Measurements from ENCODE around the gene HABP2. TPM values are rescaled to one million over a fixed set of nuclear protein-coding genes. Genes with fewer than 3 reads are reported as not detected.

HABP2 gene
- total RNA-seq, 2 experiments from 2014 or later, result not detected

- Mint-ChIP-seq H3K4me1 (peaks cover 6% of the 10 kb centered on the region), H3K4me3 (no peak overlapping the region), H3K36me3 (no peaks in the 10 kb centered on the region), H3K27ac (no peak overlapping the region), H3K9me3 (no peaks in the 10 kb centered on the region), H3K27me3 (peaks cover 35% of the 10 kb centered on the region)
- DNase-seq, result no peak
Observed at GRCh38 chr10:113561214-113561613, 8.4 kb downstream of the HABP2 start.

DNA sequence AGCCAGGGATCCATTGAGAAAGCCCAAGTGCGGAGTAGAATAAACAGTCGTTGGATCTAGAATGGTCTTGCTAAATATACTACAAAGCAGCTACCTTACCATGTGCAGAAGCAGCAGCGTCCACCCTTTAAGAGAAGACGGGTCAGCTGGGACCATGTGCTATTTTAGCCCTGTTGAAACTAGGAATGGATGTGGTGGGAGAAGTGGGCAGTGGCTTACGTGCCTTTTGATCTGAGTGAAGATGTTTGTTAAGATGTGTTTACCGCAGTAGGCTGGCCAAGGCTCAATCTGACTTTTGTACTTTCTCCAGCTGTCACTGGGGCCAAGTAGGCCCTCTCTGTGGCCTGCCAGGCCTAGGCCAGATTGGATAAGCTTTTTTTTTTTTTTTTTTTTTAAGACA, 9.2 kb downstream of the HABP2 start:
- Mint-ChIP-seq H3K27me3 (peaks cover 31% of the 10 kb centered on the region), H3K4me1 (peaks cover 6% of the 10 kb centered on the region), H3K4me3 (no peak overlapping the region), H3K9me3 (no peaks in the 10 kb centered on the region), H3K36me3 (no peaks in the 10 kb centered on the region), H3K27ac (no peak overlapping the region)
- DNase-seq, result no peak

GRCh38 chr10:113562704-113563103, 9.9 kb downstream of the HABP2 start:
- Mint-ChIP-seq H3K36me3 (no peaks in the 10 kb centered on the region), H3K9me3 (no peaks in the 10 kb centered on the region), H3K27me3 (peaks cover 24% of the 10 kb centered on the region), H3K4me1 (peaks cover 3% of the 10 kb centered on the region), H3K27ac (no peak overlapping the region), H3K4me3 (no peak overlapping the region)
- no peak for DNase-seq

DNA sequence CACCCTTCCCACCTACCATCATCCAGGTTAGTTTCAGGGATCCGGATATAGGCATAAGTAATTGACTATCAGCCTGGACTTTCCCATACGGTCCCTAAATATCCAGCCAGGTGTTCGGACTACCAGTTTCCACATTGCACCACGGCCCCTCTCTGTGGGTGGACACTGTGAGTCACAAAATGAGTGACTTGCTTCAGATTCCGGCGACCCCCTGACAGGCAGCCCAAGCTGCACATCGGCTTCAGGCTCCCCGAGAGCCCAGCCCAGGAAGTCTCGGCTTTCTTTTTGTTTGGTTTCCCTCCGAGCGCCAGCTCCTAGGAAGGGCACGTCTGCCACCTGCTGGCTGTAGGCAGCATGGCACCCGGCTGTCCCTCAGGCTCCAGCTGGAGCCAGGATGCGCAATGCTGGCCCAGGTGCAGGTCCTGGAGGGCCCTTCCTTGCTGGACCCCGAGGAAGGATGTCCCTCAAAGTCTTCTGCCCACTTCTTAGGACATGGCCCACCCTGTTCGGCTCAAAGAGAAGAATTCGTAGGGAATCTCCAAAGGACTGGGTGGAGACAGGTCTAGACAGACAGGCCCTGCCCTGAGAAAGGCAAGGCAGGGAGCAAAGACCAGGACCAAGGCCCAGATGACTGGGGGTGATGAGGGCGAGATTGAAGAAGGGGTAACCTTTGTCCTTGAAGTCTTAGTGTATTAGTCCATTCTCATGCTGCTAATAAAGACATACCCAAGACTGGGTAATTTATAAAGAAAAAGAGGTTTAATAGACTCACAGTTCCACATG, 10.6 kb downstream of the HABP2 start:
- Mint-ChIP-seq H3K27me3 (peaks cover 17% of the 10 kb centered on the region), H3K4me3 (peak overlapping the region; percentile 63), H3K27ac (no peak overlapping the region), H3K36me3 (no peaks in the 10 kb centered on the region), H3K9me3 (no peaks in the 10 kb centered on the region), H3K4me1 (peaks cover 2% of the 10 kb centered on the region)
- DNase-seq, result peak; percentile 69

DNA sequence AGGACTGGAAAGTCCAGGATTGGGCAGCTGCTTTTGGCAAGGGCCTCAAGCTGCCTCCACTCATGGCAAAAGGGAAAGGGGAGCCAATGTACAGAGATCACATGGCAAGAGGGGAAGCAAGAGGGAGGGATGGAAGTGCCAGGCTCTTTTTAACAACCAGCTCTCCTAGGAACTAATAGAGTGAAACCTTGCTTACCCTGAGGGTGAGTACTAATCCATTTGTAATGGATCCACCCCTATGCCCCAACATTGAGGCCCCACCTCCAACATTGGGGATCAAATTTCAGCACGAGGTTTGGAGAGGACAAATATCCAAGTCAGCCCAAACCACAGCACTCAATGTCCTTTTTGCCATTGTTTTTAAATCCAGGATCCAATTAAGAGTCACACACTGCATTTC, 12.5 kb downstream of the HABP2 start:
- Mint-ChIP-seq H3K27me3 (peaks cover 4% of the 10 kb centered on the region), H3K27ac (no peak overlapping the region), H3K36me3 (no peaks in the 10 kb centered on the region), H3K9me3 (no peaks in the 10 kb centered on the region), H3K4me1 (peaks cover 2% of the 10 kb centered on the region), H3K4me3 (no peak overlapping the region)
- DNase-seq, result no peak

DNA sequence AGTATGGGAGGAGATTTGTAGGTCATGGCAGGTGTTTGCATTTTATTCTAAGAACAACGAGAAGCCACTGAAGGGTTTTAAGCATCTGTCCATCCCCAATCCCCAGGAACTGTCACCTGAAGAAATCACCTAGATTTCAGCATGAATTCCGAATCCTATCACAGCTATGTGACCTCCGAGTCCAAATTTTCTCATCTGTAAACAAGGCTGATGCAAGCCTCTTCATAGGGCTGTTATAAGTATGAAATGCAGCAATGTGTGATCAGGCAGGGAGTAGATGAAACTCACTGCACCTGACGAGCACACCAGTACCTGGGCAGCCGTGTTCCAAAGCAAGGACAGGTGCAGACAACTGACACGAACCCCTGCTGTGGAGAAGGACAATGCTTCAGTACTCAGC, 14.0 kb downstream of the HABP2 start:
- Mint-ChIP-seq H3K36me3 (no peaks in the 10 kb centered on the region), H3K4me1 (peaks cover 2% of the 10 kb centered on the region), H3K27me3 (no peaks in the 10 kb centered on the region), H3K4me3 (no peak overlapping the region), H3K9me3 (no peaks in the 10 kb centered on the region), H3K27ac (no peak overlapping the region)
- no peak for DNase-seq

GRCh38 chr10:113569576-113569975, 16.7 kb downstream of the HABP2 start:
- DNase-seq, result no peak
- Mint-ChIP-seq H3K36me3 (no peaks in the 10 kb centered on the region), H3K9me3 (no peaks in the 10 kb centered on the region), H3K27me3 (peaks cover 3% of the 10 kb centered on the region), H3K4me1 (no peaks in the 10 kb centered on the region), H3K27ac (no peak overlapping the region), H3K4me3 (no peak overlapping the region)

DNA sequence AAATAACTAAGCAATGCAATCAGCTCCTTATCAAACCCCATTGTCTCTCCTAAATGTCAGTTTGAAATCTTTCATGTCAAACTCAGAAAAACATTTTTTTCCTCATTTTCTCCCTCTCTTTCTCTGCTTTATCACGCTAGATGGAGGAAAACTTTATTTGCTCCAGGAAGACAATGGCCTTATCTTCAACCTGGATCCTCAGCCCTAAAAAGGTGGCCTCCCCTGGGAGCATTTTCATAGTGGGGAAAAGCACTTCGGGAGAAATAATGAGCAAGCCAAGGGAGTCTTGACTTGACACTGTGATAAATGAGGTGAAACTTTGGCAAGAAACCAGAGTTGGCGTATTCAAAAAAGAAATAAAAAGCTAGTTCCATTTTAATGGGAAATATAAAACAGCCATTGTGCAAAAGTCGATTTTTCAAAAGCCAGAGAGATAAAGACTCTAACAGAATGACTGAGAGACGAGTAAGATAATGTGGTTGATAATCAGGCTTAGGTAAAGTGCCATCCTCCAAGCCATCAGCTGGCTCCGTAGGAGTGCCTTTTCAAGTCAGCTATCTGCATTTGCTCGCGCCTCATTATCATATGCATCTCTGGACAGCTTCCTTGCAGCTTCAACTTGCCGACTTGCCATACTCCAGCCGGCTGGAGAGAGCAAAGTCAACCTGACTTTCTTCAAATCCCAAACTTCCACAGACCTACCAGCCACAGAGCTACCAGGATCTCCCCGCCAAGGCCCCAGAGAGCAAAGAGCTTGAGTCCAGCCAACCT, 19.9 kb downstream of the HABP2 start:
- H3K27ac Mint-ChIP-seq, result no peak overlapping the region
- no peaks in the 10 kb centered on the region for H3K9me3 Mint-ChIP-seq
- H3K27me3 Mint-ChIP-seq, result peaks cover 3% of the 10 kb centered on the region
- no peaks in the 10 kb centered on the region for H3K36me3 Mint-ChIP-seq
- DNase-seq, result no peak
- no peaks in the 10 kb centered on the region for H3K4me1 Mint-ChIP-seq
- H3K4me3 Mint-ChIP-seq, result no peak overlapping the region

DNA sequence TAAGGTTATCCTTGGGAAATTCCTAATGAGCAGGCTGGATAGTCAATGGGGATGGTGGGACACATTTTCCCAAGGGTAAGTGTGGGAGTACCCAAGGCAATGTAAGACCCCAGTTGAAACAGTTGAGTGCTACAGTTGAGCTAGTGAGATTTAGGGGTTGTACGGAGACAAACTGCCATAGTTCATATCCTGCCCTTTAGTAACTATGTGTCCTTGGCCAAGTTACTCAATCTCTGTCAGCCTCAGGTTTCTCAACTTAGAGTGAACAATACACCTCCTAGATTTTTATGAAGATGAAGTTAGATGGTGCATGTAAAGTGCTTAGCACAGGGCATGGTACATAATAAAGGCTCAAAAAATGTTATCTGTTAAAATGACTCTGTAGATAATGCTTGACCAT, 20.5 kb downstream of the HABP2 start:
- Mint-ChIP-seq H3K36me3 (no peaks in the 10 kb centered on the region), H3K4me3 (no peak overlapping the region), H3K4me1 (no peaks in the 10 kb centered on the region), H3K9me3 (no peaks in the 10 kb centered on the region), H3K27me3 (peaks cover 3% of the 10 kb centered on the region), H3K27ac (no peak overlapping the region)
- no peak for DNase-seq

- Mint-ChIP-seq H3K9me3 (no peaks in the 10 kb centered on the region), H3K27me3 (peaks cover 12% of the 10 kb centered on the region), H3K4me3 (no peak overlapping the region), H3K36me3 (no peaks in the 10 kb centered on the region), H3K27ac (no peak overlapping the region), H3K4me1 (no peaks in the 10 kb centered on the region)
- no peak for DNase-seq
Observed at GRCh38 chr10:113576852-113577251, 24.0 kb downstream of the HABP2 start.

DNA sequence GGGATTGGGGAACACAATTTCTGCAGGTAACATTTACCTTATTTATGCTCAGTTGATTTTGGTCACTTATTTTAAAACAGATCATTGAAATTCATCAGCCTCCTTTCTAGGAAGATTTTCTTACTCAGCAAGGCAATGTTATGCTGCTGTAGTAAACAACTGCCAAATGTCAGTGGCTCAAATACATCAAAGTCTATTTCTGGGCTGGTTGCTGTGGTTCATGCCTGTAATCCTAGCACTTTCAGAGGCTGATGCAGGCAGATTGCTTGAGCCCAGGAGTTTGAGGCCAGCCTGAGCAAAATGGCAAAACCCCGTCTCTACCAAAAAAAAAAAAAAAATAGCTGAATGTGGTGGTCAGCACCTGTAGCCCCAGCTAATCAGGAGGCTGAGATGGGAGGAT, 25.9 kb downstream of the HABP2 start:
- Mint-ChIP-seq H3K4me1 (no peaks in the 10 kb centered on the region), H3K27me3 (peaks cover 11% of the 10 kb centered on the region), H3K36me3 (no peaks in the 10 kb centered on the region), H3K4me3 (no peak overlapping the region), H3K27ac (no peak overlapping the region), H3K9me3 (no peaks in the 10 kb centered on the region)
- no peak for DNase-seq

- DNase-seq, result no peak
- Mint-ChIP-seq H3K9me3 (no peaks in the 10 kb centered on the region), H3K4me1 (no peaks in the 10 kb centered on the region), H3K4me3 (no peak overlapping the region), H3K27me3 (peaks cover 9% of the 10 kb centered on the region), H3K27ac (no peak overlapping the region), H3K36me3 (no peaks in the 10 kb centered on the region)
Observed at GRCh38 chr10:113581092-113581491, 28.2 kb downstream of the HABP2 start.

GRCh38 chr10:113583571-113583970, 30.7 kb downstream of the HABP2 start:
- Mint-ChIP-seq H3K4me1 (no peaks in the 10 kb centered on the region), H3K4me3 (no peak overlapping the region), H3K9me3 (no peaks in the 10 kb centered on the region), H3K27ac (no peak overlapping the region), H3K36me3 (no peaks in the 10 kb centered on the region), H3K27me3 (peaks cover 9% of the 10 kb centered on the region)
- no peak for DNase-seq

DNA sequence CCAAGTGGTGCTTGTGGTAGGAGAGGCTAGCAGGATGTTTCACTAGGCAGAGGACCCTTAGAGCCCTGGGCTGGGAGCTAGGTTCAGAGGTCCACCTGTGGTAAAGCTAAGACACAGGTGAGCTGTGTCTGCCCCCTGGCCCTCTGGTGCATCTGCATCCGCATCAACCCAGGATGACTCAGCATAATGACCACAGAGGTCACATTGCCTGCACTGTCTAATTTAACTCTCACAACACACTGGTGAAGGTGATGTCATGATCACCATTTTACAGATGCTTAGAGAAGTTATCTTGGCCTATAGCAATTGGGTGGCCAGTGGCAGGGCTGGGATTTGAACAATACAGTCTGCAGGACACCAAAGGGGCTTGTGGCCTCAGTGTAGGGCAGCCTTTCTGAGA, 33.1 kb downstream of the HABP2 start:
- Mint-ChIP-seq H3K27ac (no peak overlapping the region), H3K4me3 (no peak overlapping the region), H3K27me3 (peaks cover 8% of the 10 kb centered on the region), H3K4me1 (no peaks in the 10 kb centered on the region), H3K9me3 (no peaks in the 10 kb centered on the region), H3K36me3 (no peaks in the 10 kb centered on the region)
- no peak for DNase-seq

- Mint-ChIP-seq H3K27ac (no peak overlapping the region), H3K4me3 (no peak overlapping the region), H3K9me3 (no peaks in the 10 kb centered on the region), H3K4me1 (peaks cover 3% of the 10 kb centered on the region), H3K27me3 (no peaks in the 10 kb centered on the region), H3K36me3 (no peaks in the 10 kb centered on the region)
- no peak for DNase-seq
Observed at GRCh38 chr10:113589201-113589770, 36.4 kb downstream of the HABP2 start.

Measured in activated naive CD8-positive, alpha-beta T cell treated with anti-CD3 and anti-CD28 coated beads for 36 hours (primary cell).